Hepatocyte (in vitro differentiated cells): ENCODE measurements around the gene ITGA1. TPM values are rescaled to one million over a fixed set of nuclear protein-coding genes. Genes with fewer than 3 reads are reported as not detected.

Source experiments
- DNase-seq: peaks from one replicate; pipeline ENCODE4 v3.0.0-alpha.2; 2016; ENCODE audit warnings: low spot score
- H2AFZ ChIP-seq: fragments of 200-600 bp; sonication (generic); 2 replicates; pipeline ENCODE4 v1.6.0; 2016; ENCODE audit warnings: antibody characterized with exemption, mild to moderate bottlenecking
- H3K27ac ChIP-seq: fragments of 200-600 bp; sonication (generic); 2 replicates; pipeline ENCODE4 v1.5.1; 2016; ENCODE audit warnings: mild to moderate bottlenecking
- H3K27me3 ChIP-seq: fragments of 200-600 bp; sonication (generic); 2 replicates; pipeline ENCODE4 v1.6.1; 2016
- H3K36me3 ChIP-seq: fragments of 200-600 bp; sonication (generic); replicated peaks from 2 replicates; pipeline ENCODE4 v1.5.1; 2016; ENCODE audit warnings: low read depth; ENCODE audit not compliant: insufficient read depth
- H3K4me1 ChIP-seq: fragments of 200-600 bp; sonication (generic); 2 replicates; pipeline ENCODE4 v1.5.1; 2016; ENCODE audit warnings: mild to moderate bottlenecking, moderate library complexity; ENCODE audit not compliant: insufficient read depth
- H3K4me2 ChIP-seq: fragments of 200-600 bp; sonication (generic); 2 replicates; pipeline ENCODE4 v1.6.0; 2016
- H3K4me3 ChIP-seq: fragments of 200-600 bp; sonication (generic); 2 replicates; pipeline ENCODE4 v1.5.1; 2016; ENCODE audit warnings: mild to moderate bottlenecking
- H3K79me2 ChIP-seq: fragments of 200-600 bp; sonication (generic); 2 replicates; pipeline ENCODE4 v1.6.0; 2017; ENCODE audit warnings: mild to moderate bottlenecking
- H3K9me2 ChIP-seq: fragments of 200-600 bp; sonication (generic); replicated peaks from 2 replicates; pipeline ENCODE4 v1.6.0; 2017; ENCODE audit warnings: mild to moderate bottlenecking; ENCODE audit not compliant: insufficient read depth
- H3K9me3 ChIP-seq: fragments of 200-600 bp; sonication (generic); 2 replicates; pipeline ENCODE4 v1.5.1; 2016; ENCODE audit warnings: low read depth, mild to moderate bottlenecking
- H4K20me1 ChIP-seq: fragments of 200-600 bp; sonication (generic); 2 replicates; pipeline ENCODE4 v1.6.0; 2016; ENCODE audit warnings: mild to moderate bottlenecking; ENCODE audit not compliant: insufficient read depth, poor library complexity, severe bottlenecking
- CTCF ChIP-seq: fragments of 200-600 bp; sonication (generic); IDR thresholded peaks from 2 replicates; pipeline ENCODE4 v1.5.1; 2016; ENCODE audit warnings: antibody characterized with exemption, mild to moderate bottlenecking; ENCODE audit not compliant: poor library complexity
- EZH2 ChIP-seq: fragments of 200-600 bp; sonication (generic); IDR thresholded peaks from 2 replicates; pipeline ENCODE4 v1.6.1; 2016; ENCODE audit warnings: antibody characterized with exemption, mild to moderate bottlenecking, borderline replicate concordance
- EZH2phosphoT487 ChIP-seq: fragments of 200-600 bp; sonication (generic); IDR thresholded peaks from one replicate; pipeline ENCODE4 v1.6.1; 2018; ENCODE audit warnings: antibody characterized with exemption, mild to moderate bottlenecking, low read depth, moderate library complexity; ENCODE audit not compliant: unreplicated experiment, severe bottlenecking
- WGBS: methylation state at CpG from one replicate; pipeline ENCODE4 v1.1.6; 2016; ENCODE audit warnings: low lambda C conversion rate; ENCODE audit errors: missing lambda C conversion rate; 5-methylcytosine and 5-hydroxymethylcytosine counted together
- polyA plus RNA-seq: library from polyadenylated mRNA; unstranded; fragments of >200 nt; fragmentation: Nextera tagmentation; extraction: Ambion mirVana; gene quantifications from 2 replicates; pipeline ENCODE4 v1.2.1, GENCODE V29; 2016
- total RNA-seq: library from RNA; depleted of rRNA; stranded (reverse); fragments of >200 nt; gene quantifications from 2 replicates; pipeline ENCODE4 v1.2.3, GENCODE V29; 2014

ITGA1 gene
- total and polyA plus RNA-seq, 2 experiments from 2014 or later: 15.0 to 40.3 TPM

- Histone ChIP-seq H3K4me2 (no peak overlapping the region), H3K36me3 (no peaks in the 10 kb centered on the region), H3K4me1 (no peaks in the 10 kb centered on the region), H3K27me3 (no peaks in the 10 kb centered on the region), H3K27ac (no peak overlapping the region), H3K4me3 (no peak overlapping the region), H4K20me1 (no peaks in the 10 kb centered on the region), H3K9me3 (no peaks in the 10 kb centered on the region), H3K79me2 (no peaks in the 10 kb centered on the region), H3K9me2 (no peaks in the 10 kb centered on the region), H2AFZ (no peak overlapping the region)
- WGBS: 91% methylated on average over 2 of the region's 2 CpGs
- DNase-seq: no peak
- no peak for TF ChIP-seq EZH2phosphoT487
- TF ChIP-seq CTCF: no peak
- TF ChIP-seq EZH2: no peak
These were observed 33.7 kb upstream of the ITGA1 start for GRCh38 chr5:52754051-52754450.

DNA sequence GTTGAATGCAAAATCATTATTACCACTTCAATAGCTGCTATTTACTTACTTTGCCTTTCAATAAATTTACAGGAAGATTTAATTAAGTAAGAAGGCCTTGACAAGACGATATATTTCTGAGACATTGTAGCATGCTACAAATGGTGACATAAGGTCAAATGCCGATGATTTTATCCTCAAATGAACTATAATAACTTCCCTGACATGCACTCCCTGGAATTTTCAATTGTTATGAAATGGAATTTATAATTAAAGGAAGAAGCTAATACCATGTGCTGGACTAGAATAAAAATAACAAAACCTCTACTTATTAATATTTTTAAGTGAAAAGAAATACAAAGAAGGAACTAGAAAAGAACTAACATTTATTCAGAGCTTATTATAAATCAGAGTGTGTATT, 30.2 kb upstream of the ITGA1 start:
- no peak overlapping the region for H3K4me2 ChIP-seq
- DNase-seq: no peak

DNA sequence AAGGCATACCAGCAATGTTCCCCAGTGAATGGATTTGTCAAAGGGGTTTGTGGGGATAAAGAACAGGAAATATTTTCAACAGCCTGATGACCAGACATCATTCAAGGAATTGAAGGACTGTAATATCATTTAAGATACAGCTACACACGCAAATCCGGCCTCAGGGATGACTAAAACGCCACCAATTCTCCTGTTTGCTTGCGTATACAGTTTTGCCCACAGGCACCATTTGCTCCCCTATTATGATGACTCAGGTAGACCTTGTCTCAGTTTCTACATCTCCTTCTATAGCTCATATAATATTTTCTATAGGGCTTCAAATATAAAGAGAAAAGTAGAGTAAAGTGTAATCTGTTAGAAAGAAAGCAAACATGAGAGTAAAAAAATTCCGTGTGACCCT, 29.7 kb upstream of the ITGA1 start:
- no peak overlapping the region for H3K4me2 ChIP-seq
- H3K79me2 ChIP-seq: no peaks in the 10 kb centered on the region
- H3K9me3 ChIP-seq: no peaks in the 10 kb centered on the region
- no peak for DNase-seq
- H3K27me3 ChIP-seq: no peaks in the 10 kb centered on the region
- no peaks in the 10 kb centered on the region for H3K4me1 ChIP-seq
- no peak overlapping the region for H2AFZ ChIP-seq
- TF ChIP-seq CTCF: no peak
- no peak for TF ChIP-seq EZH2
- no peak for TF ChIP-seq EZH2phosphoT487
- H3K4me3 ChIP-seq: no peak overlapping the region
- no peaks in the 10 kb centered on the region for H4K20me1 ChIP-seq
- no peak overlapping the region for H3K27ac ChIP-seq
- no peaks in the 10 kb centered on the region for H3K9me2 ChIP-seq
- 94% methylated on average over 5 of the region's 5 CpGs for WGBS
- no peaks in the 10 kb centered on the region for H3K36me3 ChIP-seq

More for the DNA sequence above, 30.2 kb upstream of the ITGA1 start:
- no peak for TF ChIP-seq EZH2
- TF ChIP-seq EZH2phosphoT487: no peak
- TF ChIP-seq CTCF: no peak
- Histone ChIP-seq H3K79me2 (no peaks in the 10 kb centered on the region), H3K4me3 (no peak overlapping the region), H3K9me2 (no peaks in the 10 kb centered on the region), H4K20me1 (no peaks in the 10 kb centered on the region), H3K9me3 (no peaks in the 10 kb centered on the region), H2AFZ (no peak overlapping the region), H3K4me1 (no peaks in the 10 kb centered on the region), H3K27ac (no peak overlapping the region), H3K27me3 (no peaks in the 10 kb centered on the region), H3K36me3 (no peaks in the 10 kb centered on the region)
- 100% methylated on average over 2 of the region's 2 CpGs for WGBS

GRCh38 chr5:52759331-52759730, 28.4 kb upstream of the ITGA1 start:
- Histone ChIP-seq H3K4me1 (no peaks in the 10 kb centered on the region), H3K9me2 (no peaks in the 10 kb centered on the region), H4K20me1 (no peaks in the 10 kb centered on the region), H3K36me3 (no peaks in the 10 kb centered on the region), H3K27ac (no peak overlapping the region), H3K9me3 (no peaks in the 10 kb centered on the region), H2AFZ (no peak overlapping the region), H3K4me2 (no peak overlapping the region), H3K4me3 (no peak overlapping the region), H3K27me3 (no peaks in the 10 kb centered on the region), H3K79me2 (no peaks in the 10 kb centered on the region)
- no peak for DNase-seq
- no peak for TF ChIP-seq EZH2phosphoT487
- no peak for TF ChIP-seq EZH2
- no peak for TF ChIP-seq CTCF
- WGBS: 85% methylated on average over 1 of the region's 1 CpG
